Panc1 (cell line): ENCODE measurements around the gene PLXNA2. TPM values are rescaled to one million over a fixed set of nuclear protein-coding genes. Genes with fewer than 3 reads are reported as not detected.

Experiments
- ATAC-seq: fragments of 200-7000 bp; cut with Tn5 transposase; 2 replicates; pipeline ENCODE4 v1.9.1; 2020; ENCODE audit warnings: mild to moderate bottlenecking, moderate library complexity
- BruUV-seq: library from RNA; stranded (reverse); fragments of 400-500 nt; replicated peaks from 2 replicates; lab custom pipeline; 2021; lab: Mats Ljungman, UMichigan
- CTCF ChIA-PET: fragments of 300-600 bp; sonication (Branson Sonifier 250); formaldehyde crosslinking; loops from one replicate; lab custom pipeline; 2022; ENCODE audit warnings: antibody characterized with exemption; lab: Charles Lee
- POLR2A ChIA-PET: fragments of 300-600 bp; sonication (Branson Sonifier 250); formaldehyde crosslinking; loops from one replicate; lab custom pipeline; 2022; ENCODE audit warnings: antibody characterized with exemption; lab: Charles Lee
- DNase-seq: peaks from one replicate; pipeline ENCODE4 v3.0.0-alpha.2; 2010; ENCODE audit warnings: low read depth, low spot score
- H3K27ac ChIP-seq: 2 replicates; pipeline ENCODE4 v1.5.1; 2011; ENCODE audit warnings: mild to moderate bottlenecking, low read length, inconsistent platforms
- H3K27me3 ChIP-seq: fragments of 200-500 bp; sonication (Bioruptor generic); 2 replicates; pipeline ENCODE4 v1.6.0; 2014; ENCODE audit warnings: low read length, inconsistent platforms; ENCODE audit not compliant: control insufficient read depth, insufficient read depth
- H3K36me3 ChIP-seq: fragments of 200-500 bp; sonication (Bioruptor generic); 2 replicates; pipeline ENCODE4 v1.5.1; 2014; ENCODE audit warnings: inconsistent platforms, mild to moderate bottlenecking, low read length, moderate library complexity; ENCODE audit not compliant: control insufficient read depth, insufficient read depth
- H3K4me1 ChIP-seq: 2 replicates; pipeline ENCODE4 v1.5.1; 2011; ENCODE audit warnings: inconsistent platforms, mild to moderate bottlenecking, low read length, moderate library complexity; ENCODE audit not compliant: control insufficient read depth, insufficient read depth
- H3K4me3 ChIP-seq, 2 experiments: 2 replicates each; pipeline ENCODE4 v1.5.1; 2011 to 2012; ENCODE audit warnings: low read depth in 2 of 2, low read length in 2 of 2, mild to moderate bottlenecking in 2 of 2, inconsistent platforms in 1 of 2, moderate library complexity in 1 of 2
- H3K9me3 ChIP-seq: fragments of 200-500 bp; sonication (Bioruptor generic); 2 replicates; pipeline ENCODE4 v1.5.1; 2014; ENCODE audit warnings: low read depth, mild to moderate bottlenecking, inconsistent platforms, low read length, moderate library complexity; ENCODE audit not compliant: control insufficient read depth, insufficient read depth
- CTCF ChIP-seq: fragments of 450-650 bp; IDR thresholded peaks from 2 replicates; pipeline ENCODE4 v1.5.1; 2017; ENCODE audit warnings: mild to moderate bottlenecking
- POLR2AphosphoS5 ChIP-seq: IDR thresholded peaks from 2 replicates; pipeline ENCODE4 v1.6.1; 2012; ENCODE audit warnings: mild to moderate bottlenecking, low read depth, low read length, moderate library complexity
- REST ChIP-seq, 2 experiments: IDR thresholded peaks; 2 replicates each; pipeline ENCODE4 v1.6.1; 2011 to 2012; ENCODE audit warnings: low read depth in 2 of 2, control low read depth in 1 of 2, low read length in 1 of 2, mild to moderate bottlenecking in 1 of 2, moderate library complexity in 1 of 2; ENCODE audit not compliant: insufficient read depth in 1 of 2
- SIN3A ChIP-seq: IDR thresholded peaks from 2 replicates; pipeline ENCODE4 v1.6.1; 2012; ENCODE audit warnings: low read depth, mild to moderate bottlenecking, low read length, moderate library complexity, borderline replicate concordance; ENCODE audit not compliant: insufficient read depth
- TCF7L2 ChIP-seq: IDR thresholded peaks from 2 replicates; pipeline ENCODE4 v1.6.1; 2011; ENCODE audit warnings: mild to moderate bottlenecking, low read depth, low read length, inconsistent platforms
- in situ Hi-C: cut with HindIII; loops from 2 replicates; pipeline ENCODE4 v1.10.0; 2016; ENCODE audit warnings: low sequenced_read_pairs, low pct_unique_long_range_greater_than_20kb
- intact Hi-C: fragments of 100-400 bp; cut with micrococcal nuclease; formaldehyde crosslinking; loops from one replicate; pipeline ENCODE4 v1.10.0; 2022; ENCODE audit not compliant: unreplicated experiment
- total RNA-seq: library from RNA; stranded (reverse); gene quantifications from one replicate; pipeline ENCODE4 v1.2.1, GENCODE V29; 2021; ENCODE audit not compliant: unreplicated experiment

Gene PLXNA2
- total RNA-seq, 1 experiment from 2014 or later = 0.98 TPM

DNA sequence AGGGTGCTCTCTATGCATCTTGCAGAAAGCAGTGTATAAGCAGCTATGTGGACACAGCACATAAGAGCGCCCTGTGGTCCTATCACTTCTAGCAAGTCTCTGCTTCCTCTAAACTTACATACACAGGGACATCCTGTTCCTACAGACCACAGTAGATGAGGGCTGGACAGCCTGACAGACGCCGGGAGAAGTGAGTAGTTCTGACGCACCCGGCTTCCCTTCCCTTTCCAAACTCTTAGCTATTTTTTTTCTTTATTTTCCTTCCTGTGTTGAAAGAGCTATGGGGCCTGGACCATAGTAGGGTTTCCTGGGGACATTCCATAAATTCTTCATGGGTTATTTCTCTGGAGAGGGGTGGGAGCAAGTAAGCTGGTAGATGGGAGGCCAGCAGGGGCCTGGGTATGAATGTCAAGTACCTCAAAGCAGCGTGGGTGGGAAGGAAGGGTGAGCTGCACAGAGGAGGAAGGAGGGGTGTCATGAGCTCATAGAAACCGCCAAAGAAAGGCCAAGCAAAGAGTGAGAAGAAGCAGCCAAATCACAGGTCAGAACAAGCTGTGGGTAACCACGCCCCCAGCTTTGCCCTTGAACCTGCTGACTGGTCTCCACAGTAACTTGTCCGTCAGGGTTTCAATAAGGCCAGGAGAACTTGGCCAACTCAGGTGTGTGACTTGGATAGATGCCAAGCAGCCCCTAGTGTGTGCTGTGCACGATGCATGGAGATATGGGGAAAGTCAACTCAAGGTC, 36.6 kb downstream of the PLXNA2 start:
- ATAC-seq = no peak
- H3K27me3 ChIP-seq = no peaks in the 10 kb centered on the region
- TF ChIP-seq REST (IDR thresholded peaks at IDR 0.05; ENCODE audit: insufficient read depth in 1 of 2, low read depth in 2 of 2, low read length in 1 of 2) = no peak
- no peak for TF ChIP-seq CTCF
- TF ChIP-seq POLR2AphosphoS5 = no peak
- TF ChIP-seq SIN3A = no peak
- no peak for TF ChIP-seq TCF7L2
- H3K9me3 ChIP-seq = no peaks in the 10 kb centered on the region
- POLR2A ChIA-PET = no interaction called here
- in situ Hi-C loops (no loop called here), intact Hi-C loops (no loop called here)
- DNase-seq = no peak
- no peaks in the 10 kb centered on the region for H3K36me3 ChIP-seq
- BruUV-seq = no TSS peak
- H3K4me3 ChIP-seq = no peak overlapping the region
- no peak overlapping the region for H3K27ac ChIP-seq
- CTCF ChIA-PET = no interaction called here
- H3K4me1 ChIP-seq = no peaks in the 10 kb centered on the region

DNA sequence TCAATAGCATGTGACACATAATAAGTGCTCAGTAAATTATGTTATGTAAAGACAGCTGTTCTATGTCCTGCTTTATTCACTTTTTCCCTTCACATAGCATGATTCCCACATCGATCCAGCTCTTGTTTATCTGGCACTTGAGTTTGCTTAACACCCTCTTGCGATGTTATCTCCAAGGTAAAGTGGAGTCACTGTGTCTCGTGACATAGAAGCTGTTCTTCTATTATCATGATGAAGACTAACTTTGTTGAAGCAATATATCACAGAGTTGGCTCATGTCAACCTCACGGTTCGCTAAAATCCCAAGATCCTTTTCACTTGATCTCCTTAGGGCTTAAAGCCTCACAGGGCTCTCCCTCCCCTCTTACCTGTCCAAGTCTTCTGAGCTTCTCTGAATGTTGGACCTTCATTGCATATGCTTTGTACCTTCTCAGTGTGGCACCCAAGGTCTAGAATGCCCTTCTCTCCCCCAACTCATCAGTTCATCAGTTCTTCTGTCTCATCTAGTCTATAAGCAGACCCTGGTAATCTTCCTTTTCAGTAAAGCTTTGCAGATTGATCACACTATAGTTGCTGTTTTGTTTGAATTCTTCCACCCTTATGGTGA, 38.0 kb downstream of the PLXNA2 start:
- no peaks in the 10 kb centered on the region for H3K36me3 ChIP-seq
- intact Hi-C loops = no loop called here
- no peaks in the 10 kb centered on the region for H3K27me3 ChIP-seq
- ATAC-seq (no peak), DNase-seq (no peak)
- no peaks in the 10 kb centered on the region for H3K4me1 ChIP-seq
- no peaks in the 10 kb centered on the region for H3K9me3 ChIP-seq
- POLR2A ChIA-PET = no interaction called here
- H3K4me3 ChIP-seq = no peak overlapping the region
- no peak overlapping the region for H3K27ac ChIP-seq
- no TSS peak for BruUV-seq
- in situ Hi-C loops = no loop called here
- TF ChIP-seq SIN3A (no peak), REST (IDR thresholded peaks at IDR 0.05; ENCODE audit: insufficient read depth in 1 of 2, low read depth in 2 of 2, low read length in 1 of 2) (no peak), TCF7L2 (no peak), POLR2AphosphoS5 (no peak), CTCF (no peak)
- CTCF ChIA-PET = no interaction called here
